Left lung (tissue), 10 donors: Measurements from ENCODE around the gene DGKD. TPM values are rescaled to one million over a fixed set of nuclear protein-coding genes. Genes with fewer than 3 reads are reported as not detected.

Experiments
- ATAC-seq: fragments of 200-7000 bp; cut with Tn5 transposase; one replicate; pipeline ENCODE4 v1.9.1; 2020; ENCODE audit warnings: moderate library complexity
- DNase-seq, 4 donors: peaks; one replicate each; pipeline ENCODE4 v3.0.0-alpha.2; 2013 to 2020
- H3K27ac ChIP-seq, 2 donors: fragments of 200-600 bp; sonication (generic) in 1 of 2; one replicate each; pipeline versions ENCODE4 v1.5.0 to v1.8.0; 2020 to 2021
- H3K27me3 ChIP-seq, 2 donors: fragments of 200-600 bp; sonication (generic) in 1 of 2; one replicate each; pipeline versions ENCODE4 v1.5.0 to v1.8.0; 2020 to 2021
- H3K36me3 ChIP-seq, 2 donors: fragments of 200-600 bp; sonication (generic) in 1 of 2; one replicate each; pipeline versions ENCODE4 v1.5.0 to v1.8.0; 2020 to 2021
- H3K4me1 ChIP-seq, 2 donors: fragments of 200-600 bp; one replicate each; pipeline ENCODE4 v1.8.0; 2021
- H3K4me3 ChIP-seq, 2 donors: fragments of 200-600 bp; sonication (generic) in 1 of 2; one replicate each; pipeline versions ENCODE4 v1.5.0 to v1.8.0; 2020 to 2021; ENCODE audit warnings: mild to moderate bottlenecking in 1 of 2
- H3K9me3 ChIP-seq, 2 donors: fragments of 200-600 bp; sonication (generic) in 1 of 2; one replicate each; pipeline versions ENCODE4 v1.5.0 to v1.8.0; 2020 to 2021
- CTCF ChIP-seq, 2 donors: fragments of 200-600 bp; sonication (generic) in 1 of 2; IDR thresholded peaks; one replicate each; pipeline versions ENCODE4 v1.5.0 to v1.8.0; 2021; ENCODE audit warnings: antibody characterized with exemption in 2 of 2
- intact Hi-C, 2 donors: fragments of 100-400 bp; cut with DNase I; formaldehyde crosslinking; loops; one replicate each; pipeline versions ENCODE4 v1.11.2 to v1.14.2; 2022
- polyA plus RNA-seq, 6 donors: library from polyadenylated mRNA; unstranded; fragments of 120-200 nt; gene quantifications; one replicate each; pipeline ENCODE4 v1.2.1, GENCODE V29; 2013; ENCODE audit not compliant: insufficient read length in 6 of 6
- total RNA-seq, 2 donors: library from RNA; stranded (reverse); fragmentation: NEBNext Ultra II Directional; extraction: Animal tissue kit (Norgen Biotek cat#: 25700); gene quantifications; one replicate each; pipeline ENCODE4 v1.2.1, GENCODE V29; 2021
- donor health status: DM: no; HTN: yes; CAD: no.
- donor health status: DM: no; HTN: no; CAD: no.

DGKD gene
- total and polyA plus RNA-seq, 8 donors, result 22.9 to 98.0 (median 32.6) TPM

GRCh38 chr2:233455491-233455890 lies 101.2 kb downstream of the DGKD start:
- no peak overlapping the region for H3K27ac ChIP-seq
- H3K27me3 ChIP-seq, result no peaks in the 10 kb centered on the region
- DNase-seq (peak in 2 of 4 donors; percentile 19 to 21), ATAC-seq (no peak)
- H3K9me3 ChIP-seq, result no peaks in the 10 kb centered on the region
- no peak for TF ChIP-seq CTCF (IDR thresholded peaks at IDR 0.05)
- H3K4me3 ChIP-seq, result no peak overlapping the region
- peaks cover 0 to 100% of the 10 kb centered on the region in 2 donors for H3K36me3 ChIP-seq
- intact Hi-C loops, result no loop called here
- no peaks in the 10 kb centered on the region for H3K4me1 ChIP-seq

- DNase-seq, result peak in 2 of 4 donors; percentile 18 to 34
- no peak for ATAC-seq
- Histone ChIP-seq H3K27me3 (no peaks in the 10 kb centered on the region), H3K27ac (no peak overlapping the region), H3K4me3 (no peak overlapping the region), H3K36me3 (peaks cover 0 to 100% of the 10 kb centered on the region in 2 donors), H3K9me3 (no peaks in the 10 kb centered on the region), H3K4me1 (no peaks in the 10 kb centered on the region)
- intact Hi-C loops, result no loop called here
- no peak for TF ChIP-seq CTCF (IDR thresholded peaks at IDR 0.05)
Measured at GRCh38 chr2:233456111-233456510, 101.8 kb downstream of the DGKD start.

GRCh38 chr2:233456934-233457333 lies 102.6 kb downstream of the DGKD start:
- ATAC-seq, result no peak
- Histone ChIP-seq H3K27me3 (no peaks in the 10 kb centered on the region), H3K4me1 (no peaks in the 10 kb centered on the region), H3K27ac (no peak overlapping the region), H3K9me3 (no peaks in the 10 kb centered on the region), H3K4me3 (no peak overlapping the region), H3K36me3 (peaks cover 0 to 100% of the 10 kb centered on the region in 2 donors)
- intact Hi-C loops, result no loop called here
- DNase-seq, result peak in 1 of 4 donors; percentile 17
- no peak for TF ChIP-seq CTCF (IDR thresholded peaks at IDR 0.05)

- no peaks in the 10 kb centered on the region for H3K4me1 ChIP-seq
- intact Hi-C loops, result no loop called here
- peaks cover 0 to 100% of the 10 kb centered on the region in 2 donors for H3K36me3 ChIP-seq
Measured at GRCh38 chr2:233457356-233457755, 103.1 kb downstream of the DGKD start.

GRCh38 chr2:233458031-233458610 lies 103.8 kb downstream of the DGKD start:
- no peaks in the 10 kb centered on the region for H3K27me3 ChIP-seq
- no peak overlapping the region for H3K4me3 ChIP-seq
- no peak for ATAC-seq
- intact Hi-C loops, result no loop called here
- peak in 1 of 4 donors; percentile 63 for DNase-seq
- TF ChIP-seq CTCF (IDR thresholded peaks at IDR 0.05), result no peak
- peaks cover 0 to 100% of the 10 kb centered on the region in 2 donors for H3K36me3 ChIP-seq
- no peaks in the 10 kb centered on the region for H3K9me3 ChIP-seq
- no peak overlapping the region for H3K27ac ChIP-seq
- H3K4me1 ChIP-seq, result no peaks in the 10 kb centered on the region

More at GRCh38 chr2:233457356-233457755, 103.1 kb downstream of the DGKD start:
- TF ChIP-seq CTCF (IDR thresholded peaks at IDR 0.05), result no peak
- no peak overlapping the region for H3K27ac ChIP-seq
- H3K27me3 ChIP-seq, result no peaks in the 10 kb centered on the region
- no peaks in the 10 kb centered on the region for H3K9me3 ChIP-seq
- peak in 1 of 4 donors; percentile 28 for DNase-seq
- no peak overlapping the region for H3K4me3 ChIP-seq
- ATAC-seq, result no peak
